ENCODE results near the gene RPS6KA4.

- no peak for TF ChIP-seq CTCF (IDR thresholded peaks at IDR 0.05)
- no peak for TF ChIP-seq EP300 (IDR thresholded peaks at IDR 0.05)
- no peak for TF ChIP-seq POLR2A (IDR thresholded peaks at IDR 0.05)
Observed at GRCh38 chr11:64403106-64403505, 44.1 kb downstream of the RPS6KA4 start.

Measured in tibial nerve (tissue), 4 donors.